SK-N-SH (cell line): ENCODE data around the gene MIOX. TPM values are rescaled to one million over a fixed set of nuclear protein-coding genes. Genes with fewer than 3 reads are reported as not detected.

Experiments
- CTCF ChIA-PET: fragments of 300-600, 350-600 bp; formaldehyde crosslinking; extraction: SDS; loops from one replicate; lab custom pipeline; 2021; lab: Yijun Ruan, JAX
- POLR2A ChIA-PET: fragments of 350-600 bp; sonication (Branson Sonifier 250); formaldehyde crosslinking; extraction: SDS; loops from one replicate; lab custom pipeline; 2020; ENCODE audit warnings: antibody characterized with exemption, inconsistent platforms; lab: Yijun Ruan, JAX
- DNase-seq: peaks from one replicate; pipeline ENCODE4 v3.0.0; 2012
- H2AFZ ChIP-seq: fragments of 200-600 bp; sonication (generic); 2 replicates; pipeline ENCODE4 v1.8.1; 2016; ENCODE audit warnings: antibody characterized with exemption, mild to moderate bottlenecking, low read depth
- H3F3A ChIP-seq: fragments of 200-600 bp; sonication (generic); replicated peaks from 2 replicates; pipeline ENCODE3; 2016; ENCODE audit warnings: antibody characterized with exemption, mild to moderate bottlenecking; ENCODE audit not compliant: insufficient read depth
- H3K27ac ChIP-seq, 2 experiments: fragments of 200-500 bp in 1 of 2; fragments of 200-600 bp in 1 of 2; sonication (Bioruptor generic) in 1 of 2; sonication (generic), shearing (Covaris generic) in 1 of 2; 2 replicates each; pipeline versions ENCODE4 v1.5.1 to v1.6.1; 2014 to 2016; ENCODE audit warnings: low read depth in 2 of 2, inconsistent platforms in 1 of 2, low read length in 1 of 2, mild to moderate bottlenecking in 1 of 2, mixed read lengths in 1 of 2
- H3K27me3 ChIP-seq: fragments of 200-600 bp; sonication (generic), shearing (Covaris generic); 2 replicates; pipeline ENCODE4 v1.6.1; 2016; ENCODE audit warnings: mixed run types; ENCODE audit not compliant: insufficient read depth
- H3K36me3 ChIP-seq, 2 experiments: fragments of 200-500 bp in 1 of 2; fragments of 200-600 bp in 1 of 2; sonication (Bioruptor generic) in 1 of 2; sonication (generic) in 1 of 2; replicated peaks in 1 of 2; 2 replicates each; pipeline versions ENCODE3 to v1.5.1; 2014 to 2016; ENCODE audit warnings: low read length in 1 of 2, mild to moderate bottlenecking in 1 of 2; ENCODE audit not compliant: insufficient read depth in 2 of 2, control insufficient read depth in 1 of 2
- H3K4me1 ChIP-seq, 2 experiments: fragments of 200-500 bp in 1 of 2; fragments of 200-600 bp in 1 of 2; sonication (Bioruptor generic) in 1 of 2; sonication (generic), shearing (Covaris generic) in 1 of 2; 2 replicates each; pipeline versions ENCODE4 v1.5.1 to v1.6.1; 2014 to 2016; ENCODE audit warnings: low read depth in 1 of 2, low read length in 1 of 2, mixed run types in 1 of 2; ENCODE audit not compliant: insufficient read depth in 2 of 2, control insufficient read depth in 1 of 2
- H3K4me2 ChIP-seq: fragments of 200-600 bp; sonication (generic), shearing (Covaris generic); 2 replicates; pipeline ENCODE4 v1.6.1; 2017; ENCODE audit warnings: mixed run types
- H3K4me3 ChIP-seq, 2 experiments: fragments of 200-500 bp in 1 of 2; fragments of 200-600 bp in 1 of 2; sonication (Bioruptor generic) in 1 of 2; sonication (generic), shearing (Covaris generic) in 1 of 2; 2 replicates each; pipeline versions ENCODE4 v1.5.1 to v1.8.1; 2014 to 2016; ENCODE audit warnings: low read depth in 2 of 2, inconsistent platforms in 1 of 2, low read length in 1 of 2, mild to moderate bottlenecking in 1 of 2, mixed read lengths in 1 of 2, moderate library complexity in 1 of 2
- H3K79me2 ChIP-seq: fragments of 200-600 bp; sonication (generic); 2 replicates; pipeline ENCODE4 v1.8.1; 2017; ENCODE audit warnings: mild to moderate bottlenecking; ENCODE audit not compliant: insufficient read depth
- H3K9ac ChIP-seq: fragments of 200-600 bp; sonication (generic); 2 replicates; pipeline ENCODE4 v1.6.1; 2017; ENCODE audit warnings: mixed run types
- H3K9me2 ChIP-seq: fragments of 200-600 bp; sonication (generic); 2 replicates; pipeline ENCODE4 v1.6.1; 2017; ENCODE audit warnings: mixed run types
- H3K9me3 ChIP-seq: fragments of 200-600 bp; sonication (generic); 2 replicates; pipeline ENCODE4 v1.6.1; 2017; ENCODE audit warnings: mixed run types, mild to moderate bottlenecking, moderate library complexity
- H4K20me1 ChIP-seq: fragments of 200-600 bp; sonication (generic); 2 replicates; pipeline ENCODE4 v1.6.1; 2017; ENCODE audit warnings: mild to moderate bottlenecking, mixed run types; ENCODE audit not compliant: insufficient read depth
- CHD2 ChIP-seq: fragments of 150-350 bp; IDR thresholded peaks from 2 replicates; pipeline ENCODE4 v1.6.1; 2018; ENCODE audit warnings: low read length; ENCODE audit not compliant: partially characterized antibody
- ELF1 ChIP-seq: IDR thresholded peaks from 2 replicates; pipeline ENCODE4 v1.4.0; 2012
- EZH2phosphoT487 ChIP-seq: fragments of 200-600 bp; sonication (generic); IDR thresholded peaks from 2 replicates; pipeline ENCODE4 v1.6.1; 2017; ENCODE audit warnings: low read depth, mixed run types, mild to moderate bottlenecking, antibody characterized with exemption, moderate library complexity, borderline replicate concordance
- FOXM1 ChIP-seq: IDR thresholded peaks from 2 replicates; pipeline ENCODE4 v1.4.0; 2012; ENCODE audit warnings: low read depth, mild to moderate bottlenecking
- IRF3 ChIP-seq: fragments of 150-350 bp; IDR thresholded peaks from 2 replicates; pipeline ENCODE4 v1.6.1; 2016; ENCODE audit warnings: mild to moderate bottlenecking, low read depth, low read length
- MXI1 ChIP-seq: IDR thresholded peaks from 2 replicates; pipeline ENCODE4 v1.6.1; 2012; ENCODE audit warnings: mild to moderate bottlenecking, low read depth, low read length, improper control_type of control experiment
- NRF1 ChIP-seq: IDR thresholded peaks from 2 replicates; pipeline ENCODE4 v1.6.1; 2012; ENCODE audit warnings: low read depth, mild to moderate bottlenecking, low read length
- PBX3 ChIP-seq: IDR thresholded peaks from 2 replicates; pipeline ENCODE4; 2012
- POLR2AphosphoS5 ChIP-seq: IDR thresholded peaks from 2 replicates; pipeline ENCODE4 v1.6.1; 2012; ENCODE audit warnings: low read depth, low read length
- RFX5 ChIP-seq: IDR thresholded peaks from 2 replicates; pipeline ENCODE4 v1.6.1; 2012; ENCODE audit warnings: mild to moderate bottlenecking, improper control_type of control experiment, low read length
- RXRA ChIP-seq: IDR thresholded peaks from 2 replicates; pipeline ENCODE4 v1.4.0; 2012; ENCODE audit warnings: low read depth, mild to moderate bottlenecking, borderline replicate concordance
- TEAD4 ChIP-seq: IDR thresholded peaks from 2 replicates; pipeline ENCODE4 v1.4.0; 2012; ENCODE audit warnings: mild to moderate bottlenecking, borderline replicate concordance; ENCODE audit not compliant: insufficient read depth
- WGBS: methylation state at CpG from one replicate; pipeline ENCODE4 v1.1.6; 2017; ENCODE audit warnings: low lambda C conversion rate; 5-methylcytosine and 5-hydroxymethylcytosine counted together
- polyA plus RNA-seq, 3 experiments: library from polyadenylated mRNA; depleted of rRNA; stranded (reverse); fragments of >200 nt; gene quantifications; 2 replicates each; pipeline ENCODE4 v1.2.3, GENCODE V29; 2012
- TF ChIP-seq, protein P1 (sequence below): fragments of 200-600 bp; sonication (generic); IDR thresholded peaks from 2 replicates; pipeline ENCODE4 v1.6.1; 2017; ENCODE audit warnings: antibody characterized with exemption, mild to moderate bottlenecking, moderate library complexity

MIOX gene
- polyA plus RNA-seq, 1 of the 3 experiments (the other 2 are of a cell fraction): 0.05 TPM

- 98% methylated on average over 13 of the region's 28 CpGs for WGBS
- CTCF ChIA-PET: interaction anchor here (1.2 to 1.4 kb wide), 2 partner anchors 10 to 157 kb away, joined by 3 to 4 read pairs; no protein-coding TSS in a partner anchor
- no peaks in the 10 kb centered on the region for H3K4me1 ChIP-seq
- no peak overlapping the region for H3K4me2 ChIP-seq
- no peak overlapping the region for H3K27ac ChIP-seq
- H3K9me3 ChIP-seq: no peaks in the 10 kb centered on the region
- POLR2A ChIA-PET: no interaction called here
- H3K4me3 ChIP-seq: no peak overlapping the region
- no peaks in the 10 kb centered on the region for H3K27me3 ChIP-seq
- DNase-seq: no peak
- TF ChIP-seq, protein P1, sequence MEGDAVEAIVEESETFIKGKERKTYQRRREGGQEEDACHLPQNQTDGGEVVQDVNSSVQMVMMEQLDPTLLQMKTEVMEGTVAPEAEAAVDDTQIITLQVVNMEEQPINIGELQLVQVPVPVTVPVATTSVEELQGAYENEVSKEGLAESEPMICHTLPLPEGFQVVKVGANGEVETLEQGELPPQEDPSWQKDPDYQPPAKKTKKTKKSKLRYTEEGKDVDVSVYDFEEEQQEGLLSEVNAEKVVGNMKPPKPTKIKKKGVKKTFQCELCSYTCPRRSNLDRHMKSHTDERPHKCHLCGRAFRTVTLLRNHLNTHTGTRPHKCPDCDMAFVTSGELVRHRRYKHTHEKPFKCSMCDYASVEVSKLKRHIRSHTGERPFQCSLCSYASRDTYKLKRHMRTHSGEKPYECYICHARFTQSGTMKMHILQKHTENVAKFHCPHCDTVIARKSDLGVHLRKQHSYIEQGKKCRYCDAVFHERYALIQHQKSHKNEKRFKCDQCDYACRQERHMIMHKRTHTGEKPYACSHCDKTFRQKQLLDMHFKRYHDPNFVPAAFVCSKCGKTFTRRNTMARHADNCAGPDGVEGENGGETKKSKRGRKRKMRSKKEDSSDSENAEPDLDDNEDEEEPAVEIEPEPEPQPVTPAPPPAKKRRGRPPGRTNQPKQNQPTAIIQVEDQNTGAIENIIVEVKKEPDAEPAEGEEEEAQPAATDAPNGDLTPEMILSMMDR: no peak
- TF ChIP-seq FOXM1: no peak
- no peak for TF ChIP-seq PBX3
- no peak for TF ChIP-seq POLR2AphosphoS5
- no peak for TF ChIP-seq NRF1
- no peak for TF ChIP-seq TEAD4
- H3K36me3 ChIP-seq: peaks cover 0 to 85% of the 10 kb centered on the region in 2 experiments
- H3K79me2 ChIP-seq: peaks cover 3% of the 10 kb centered on the region; the same call in 1 of the 2 replicates
- H4K20me1 ChIP-seq: peaks cover 6% of the 10 kb centered on the region
- no peaks in the 10 kb centered on the region for H3F3A ChIP-seq
- H3K9ac ChIP-seq: no peak overlapping the region
- H3K9me2 ChIP-seq: no peaks in the 10 kb centered on the region
- no peak overlapping the region for H2AFZ ChIP-seq
These were observed 23.3 kb upstream of the MIOX start for GRCh38 chr22:50463188-50463900.

DNA sequence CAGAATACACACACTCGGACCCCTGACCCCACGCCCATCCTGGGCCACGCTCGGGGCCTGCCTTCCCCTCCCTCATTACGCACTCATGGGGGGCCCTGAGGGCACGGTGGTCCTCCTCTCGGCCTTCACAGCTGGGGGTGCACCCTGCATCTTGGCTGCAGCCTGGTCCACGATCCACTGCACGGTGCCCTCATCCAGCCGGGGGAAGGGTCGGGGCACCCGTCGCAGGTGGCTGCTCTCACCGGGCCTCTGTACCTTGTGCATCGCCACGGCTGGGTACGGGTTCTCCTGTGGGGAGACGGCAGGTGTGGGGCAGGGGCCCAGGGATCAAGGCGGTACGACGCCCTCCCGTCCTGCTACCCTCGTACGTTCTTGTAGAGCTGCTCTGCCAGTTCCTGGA lies 22.2 kb upstream of the MIOX start:
- Histone ChIP-seq H3K9me2 (no peaks in the 10 kb centered on the region), H3K4me3 (no peak overlapping the region), H4K20me1 (peaks cover 18% of the 10 kb centered on the region), H3K4me1 (no peaks in the 10 kb centered on the region), H3F3A (no peaks in the 10 kb centered on the region), H3K36me3 (peaks cover 0 to 76% of the 10 kb centered on the region in 2 experiments), H2AFZ (no peak overlapping the region), H3K79me2 (peaks cover 14% of the 10 kb centered on the region; the same call in 1 of the 2 replicates), H3K9ac (no peak overlapping the region), H3K27me3 (no peaks in the 10 kb centered on the region), H3K4me2 (no peak overlapping the region), H3K9me3 (no peaks in the 10 kb centered on the region), H3K27ac (no peak overlapping the region)
- WGBS: 96% methylated on average over 8 of the region's 24 CpGs
- TF ChIP-seq MXI1 (no peak), PBX3 (no peak), EZH2phosphoT487 (no peak), RFX5 (no peak), RXRA (no peak), IRF3 (no peak), ELF1 (no peak), CHD2 (no peak)
- TF ChIP-seq, protein P1: no peak
- POLR2A ChIA-PET: no interaction called here
- CTCF ChIA-PET: interaction anchor here (1.2 to 1.4 kb wide), 2 partner anchors 11 to 156 kb away, joined by 3 to 4 read pairs; no protein-coding TSS in a partner anchor
- no peak for DNase-seq
